Upper lobe of left lung (tissue), 6 donors: ENCODE data around the gene SYT14. TPM values are rescaled to one million over a fixed set of nuclear protein-coding genes. Genes with fewer than 3 reads are reported as not detected.
"Not testable (repeated sequence)": the region's sequence is repeated elsewhere in the genome, so short reads cannot be mapped to it uniquely, and the experiment has no call there.

ENCODE experiments used
- ATAC-seq, 2 donors: fragments of 200-7000 bp; cut with Tn5 transposase; one replicate each; pipeline ENCODE4 v1.9.1; 2022; ENCODE audit warnings: mild to moderate bottlenecking in 2 of 2, moderate library complexity in 2 of 2; ENCODE audit not compliant: low FRiP score in 2 of 2
- DNase-seq, 2 donors: peaks; one replicate each; pipeline ENCODE4 v3.0.0-alpha.2; 2019 to 2020
- H3K27ac ChIP-seq, 4 donors: fragments of 200-600 bp; sonication (generic); one replicate each; pipeline ENCODE4 v1.5.1; 2016 to 2019
- H3K27me3 ChIP-seq, 4 donors: fragments of 200-600 bp; sonication (generic); one replicate each; pipeline ENCODE4 v1.5.1; 2017 to 2019
- H3K36me3 ChIP-seq, 4 donors: fragments of 200-600 bp; sonication (generic); one replicate each; pipeline ENCODE4 v1.5.1; 2016 to 2019
- H3K4me1 ChIP-seq, 4 donors: fragments of 200-600 bp; sonication (generic); one replicate each; pipeline ENCODE4 v1.5.1; 2018 to 2019
- H3K4me3 ChIP-seq, 4 donors: fragments of 200-600 bp; sonication (generic); one replicate each; pipeline ENCODE4 v1.5.1; 2017 to 2019; ENCODE audit warnings: mild to moderate bottlenecking in 2 of 4, moderate library complexity in 1 of 4
- H3K9me3 ChIP-seq, 4 donors: fragments of 200-600 bp; sonication (generic); one replicate each; pipeline ENCODE4 v1.5.1; 2018 to 2019
- EP300 ChIP-seq, 4 donors: sonication (generic); formaldehyde crosslinking; IDR thresholded peaks; one replicate each; pipeline ENCODE4 v1.5.1; 2017; ENCODE audit warnings: antibody characterized with exemption in 4 of 4, control low read depth in 2 of 4
- POLR2A ChIP-seq, 4 donors: fragments of 450-650 bp; IDR thresholded peaks; one replicate each; pipeline ENCODE4 v1.5.1; 2016 to 2017; ENCODE audit warnings: antibody characterized with exemption in 4 of 4, mild to moderate bottlenecking in 2 of 4
- POLR2AphosphoS5 ChIP-seq, 2 donors: sonication (generic); formaldehyde crosslinking; IDR thresholded peaks; one replicate each; pipeline ENCODE4 v1.5.1; 2017; ENCODE audit warnings: antibody characterized with exemption in 2 of 2
- WGBS, 2 donors: methylation state at CpG; one replicate each; pipeline ENCODE4 v1.1.5; 2017 to 2018; 5-methylcytosine and 5-hydroxymethylcytosine counted together
- total RNA-seq, 6 donors: library from RNA; depleted of rRNA in 4 of 6; stranded (reverse); fragments of >200 nt in 4 of 6; gene quantifications; one replicate each; pipeline versions ENCODE4 v1.1.0 to v1.2.1, GENCODE V29; 2016 to 2021
- TF ChIP-seq, protein P1 (sequence below), 6 experiments: fragments of 450-650 bp in 4 of 6; fragments of 200-600 bp in 2 of 6; sonication (generic) in 2 of 6; IDR thresholded peaks; one replicate each; pipeline ENCODE4 v1.5.1; 2016 to 2019; ENCODE audit warnings: antibody characterized with exemption in 6 of 6
- donor health status: DM: no; HTN: no; CAD: no; lungs with moderate emphysema.
- donor health status: DM: no; HTN: yes; CAD: no; lungs with severe emphysema.

SYT14 gene
- total RNA-seq, 6 donors from 2014 or later: not detected

DNA sequence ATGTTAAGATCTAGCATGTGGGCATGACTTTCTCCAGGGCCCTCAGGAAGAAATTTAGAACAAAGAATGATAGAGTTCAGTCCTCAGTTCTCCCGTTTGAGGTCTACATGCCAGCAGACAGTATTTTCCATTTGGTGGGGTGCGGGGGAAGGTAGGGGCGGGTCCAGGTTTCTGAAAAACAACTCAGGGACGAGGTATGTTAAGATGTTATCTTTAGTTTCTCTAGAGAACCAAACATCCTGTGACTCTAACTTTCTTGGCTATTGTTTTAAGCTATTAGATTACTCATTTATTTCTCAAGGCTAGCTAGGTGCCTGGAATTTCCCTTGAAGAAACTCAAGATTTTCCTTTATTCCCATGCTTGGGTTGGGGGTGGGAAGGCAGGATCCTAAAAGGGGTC lies 42.3 kb upstream of the SYT14 start:
- H3K36me3 ChIP-seq: no peaks in the 10 kb centered on the region
- H3K27me3 ChIP-seq: no peaks in the 10 kb centered on the region
- no peaks in the 10 kb centered on the region for H3K4me1 ChIP-seq
- no peak for DNase-seq
- TF ChIP-seq, protein P1, sequence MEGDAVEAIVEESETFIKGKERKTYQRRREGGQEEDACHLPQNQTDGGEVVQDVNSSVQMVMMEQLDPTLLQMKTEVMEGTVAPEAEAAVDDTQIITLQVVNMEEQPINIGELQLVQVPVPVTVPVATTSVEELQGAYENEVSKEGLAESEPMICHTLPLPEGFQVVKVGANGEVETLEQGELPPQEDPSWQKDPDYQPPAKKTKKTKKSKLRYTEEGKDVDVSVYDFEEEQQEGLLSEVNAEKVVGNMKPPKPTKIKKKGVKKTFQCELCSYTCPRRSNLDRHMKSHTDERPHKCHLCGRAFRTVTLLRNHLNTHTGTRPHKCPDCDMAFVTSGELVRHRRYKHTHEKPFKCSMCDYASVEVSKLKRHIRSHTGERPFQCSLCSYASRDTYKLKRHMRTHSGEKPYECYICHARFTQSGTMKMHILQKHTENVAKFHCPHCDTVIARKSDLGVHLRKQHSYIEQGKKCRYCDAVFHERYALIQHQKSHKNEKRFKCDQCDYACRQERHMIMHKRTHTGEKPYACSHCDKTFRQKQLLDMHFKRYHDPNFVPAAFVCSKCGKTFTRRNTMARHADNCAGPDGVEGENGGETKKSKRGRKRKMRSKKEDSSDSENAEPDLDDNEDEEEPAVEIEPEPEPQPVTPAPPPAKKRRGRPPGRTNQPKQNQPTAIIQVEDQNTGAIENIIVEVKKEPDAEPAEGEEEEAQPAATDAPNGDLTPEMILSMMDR (IDR thresholded peaks at IDR 0.05): no peak
- no peak for TF ChIP-seq POLR2AphosphoS5 (IDR thresholded peaks at IDR 0.05)
- no peak for TF ChIP-seq POLR2A (IDR thresholded peaks at IDR 0.05)
- TF ChIP-seq EP300 (IDR thresholded peaks at IDR 0.05): no peak
- H3K9me3 ChIP-seq: no peaks in the 10 kb centered on the region
- no peak for ATAC-seq
- 53 to 65% methylated on average over 4 of the region's 4 CpGs for WGBS, 2 donors
- H3K4me3 ChIP-seq: no peak overlapping the region
- no peak overlapping the region for H3K27ac ChIP-seq

DNA sequence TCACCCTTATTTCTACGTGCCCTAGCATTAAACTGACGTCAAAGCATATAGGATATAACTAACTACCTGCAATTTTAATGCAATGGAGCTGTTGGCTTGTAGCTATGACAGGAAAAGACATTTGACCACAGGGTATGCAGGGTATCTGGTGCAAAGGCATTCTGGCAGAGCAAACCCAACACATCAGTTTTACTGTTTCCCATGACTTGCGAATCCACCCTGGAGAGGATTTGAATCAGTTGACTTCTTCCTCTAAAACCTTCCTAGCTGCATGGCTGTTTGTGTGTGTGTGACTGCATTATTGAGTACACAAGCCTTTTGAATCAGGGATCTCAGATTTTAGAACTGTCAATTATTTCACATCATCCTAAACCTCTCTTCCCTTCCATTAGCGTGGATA lies 41.7 kb upstream of the SYT14 start:
- ATAC-seq: no peak
- Histone ChIP-seq H3K4me1 (no peaks in the 10 kb centered on the region), H3K36me3 (no peaks in the 10 kb centered on the region), H3K9me3 (no peaks in the 10 kb centered on the region), H3K27ac (no peak overlapping the region), H3K27me3 (no peaks in the 10 kb centered on the region), H3K4me3 (no peak overlapping the region)
- TF ChIP-seq POLR2AphosphoS5 (IDR thresholded peaks at IDR 0.05) (no peak), POLR2A (IDR thresholded peaks at IDR 0.05) (no peak), EP300 (IDR thresholded peaks at IDR 0.05) (no peak)
- TF ChIP-seq, protein P1 (IDR thresholded peaks at IDR 0.05): no peak
- WGBS, 2 donors: 80 to 85% methylated on average over 4 of the region's 4 CpGs
- no peak for DNase-seq

DNA sequence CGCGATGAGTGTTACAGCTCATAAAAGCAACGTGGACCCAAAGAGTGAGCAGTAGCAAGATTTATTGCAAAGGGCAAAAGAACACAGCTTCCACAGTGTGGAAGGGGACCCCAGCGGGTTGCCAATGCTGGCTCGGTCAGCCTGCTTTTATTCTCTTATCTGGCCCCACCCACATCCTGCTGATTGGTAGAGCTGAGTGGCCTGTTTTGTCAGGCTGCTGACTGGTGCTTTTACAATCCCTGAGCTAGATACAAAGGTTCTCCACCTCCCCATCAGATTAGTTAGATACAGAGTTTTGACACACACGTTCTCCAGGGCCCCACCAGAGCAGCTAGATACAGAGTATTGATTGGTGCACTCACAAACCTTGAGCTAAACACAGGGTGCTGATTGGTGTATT lies 39.7 kb upstream of the SYT14 start:
- not testable (repeated sequence) for H3K9me3 ChIP-seq, H3K27ac ChIP-seq, H3K36me3 ChIP-seq, ATAC-seq, H3K27me3 ChIP-seq, DNase-seq, H3K4me3 ChIP-seq, H3K4me1 ChIP-seq
- 77 to 89% methylated on average over 6 of the region's 6 CpGs for WGBS, 2 donors

DNA sequence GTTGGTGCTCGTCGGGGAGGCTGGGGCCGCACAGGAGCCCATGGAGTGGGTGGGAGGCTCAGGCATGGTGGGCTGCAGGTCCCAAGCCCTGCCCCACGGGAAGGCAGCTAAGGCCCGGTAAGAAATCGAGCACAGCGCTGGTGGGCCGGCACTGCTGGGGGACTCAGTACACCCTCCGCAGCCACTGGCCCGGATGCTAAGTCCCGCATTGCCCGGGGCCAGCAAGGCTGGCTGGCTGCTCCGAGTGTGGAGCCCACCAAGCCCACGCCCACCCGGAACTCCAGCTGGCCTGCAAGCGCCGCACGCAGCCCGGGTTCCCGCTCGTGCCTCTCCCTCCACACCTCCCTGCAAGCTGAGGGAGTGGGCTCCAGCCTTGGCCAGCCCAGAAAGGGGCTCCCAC lies 39.2 kb upstream of the SYT14 start:
- not testable (repeated sequence) for H3K27me3 ChIP-seq, H3K4me1 ChIP-seq, H3K36me3 ChIP-seq, H3K4me3 ChIP-seq, H3K9me3 ChIP-seq, H3K27ac ChIP-seq, ATAC-seq
- peak in 1 of 2 donors; percentile 76 for DNase-seq
- 91 to 93% methylated on average over 9 to 18 of the region's 21 CpGs for WGBS, 2 donors

DNA sequence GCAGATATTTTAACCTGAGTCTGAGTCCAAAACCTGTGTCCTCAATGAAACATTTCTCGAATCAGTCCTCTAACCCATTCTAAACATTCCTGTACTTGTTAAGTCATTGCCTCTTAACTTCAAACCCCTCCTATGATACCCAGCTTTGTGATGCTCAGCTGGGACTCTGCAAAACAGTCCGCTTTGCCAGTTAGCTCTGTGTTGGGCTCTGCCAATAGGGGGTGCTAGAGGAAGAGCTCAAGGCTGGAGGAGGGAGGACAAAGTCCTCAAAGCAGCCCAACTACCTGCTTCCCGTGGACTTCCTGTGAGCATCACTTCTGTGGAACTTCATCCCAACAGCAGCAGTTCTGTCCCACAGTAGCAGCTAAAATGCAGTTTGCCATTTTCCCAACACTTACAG lies 38.1 kb upstream of the SYT14 start:
- 65 to 73% methylated on average over 3 of the region's 3 CpGs for WGBS, 2 donors
- H3K27ac ChIP-seq: no peak overlapping the region
- no peak overlapping the region for H3K4me3 ChIP-seq
- H3K36me3 ChIP-seq: no peaks in the 10 kb centered on the region
- H3K27me3 ChIP-seq: no peaks in the 10 kb centered on the region
- H3K9me3 ChIP-seq: no peaks in the 10 kb centered on the region
- H3K4me1 ChIP-seq: no peaks in the 10 kb centered on the region
- TF ChIP-seq EP300 (IDR thresholded peaks at IDR 0.05) (no peak), POLR2A (IDR thresholded peaks at IDR 0.05) (no peak), POLR2AphosphoS5 (IDR thresholded peaks at IDR 0.05) (no peak)
- TF ChIP-seq, protein P1 (IDR thresholded peaks at IDR 0.05): no peak
- DNase-seq: no peak
- ATAC-seq: no peak

DNA sequence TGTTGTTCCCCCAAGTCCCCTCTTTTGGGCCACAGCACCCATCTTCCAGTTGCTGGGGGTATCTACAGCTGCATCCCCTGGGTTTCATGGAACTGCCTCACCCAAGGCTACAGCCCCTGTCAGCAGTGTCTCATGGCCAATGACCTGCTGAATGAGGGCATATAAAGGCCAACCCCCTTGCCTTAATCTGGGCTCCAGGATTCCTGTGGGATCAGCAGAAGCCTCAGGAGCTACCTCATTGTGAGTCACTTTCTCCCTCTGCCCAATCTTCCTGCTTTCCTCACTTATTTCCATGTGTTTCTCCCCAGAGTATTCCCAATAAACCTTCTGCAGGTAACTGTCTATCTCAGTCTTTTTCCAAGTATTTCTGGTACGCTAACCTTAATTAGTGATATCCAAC lies 37.3 kb upstream of the SYT14 start:
- DNase-seq: no peak
- Histone ChIP-seq H3K27me3 (no peaks in the 10 kb centered on the region), H3K4me3 (no peak overlapping the region), H3K27ac (no peak overlapping the region), H3K9me3 (no peaks in the 10 kb centered on the region), H3K36me3 (no peaks in the 10 kb centered on the region), H3K4me1 (no peaks in the 10 kb centered on the region)
- no peak for TF ChIP-seq EP300 (IDR thresholded peaks at IDR 0.05)
- no peak for TF ChIP-seq POLR2A (IDR thresholded peaks at IDR 0.05)
- TF ChIP-seq, protein P1 (IDR thresholded peaks at IDR 0.05): no peak
- TF ChIP-seq POLR2AphosphoS5 (IDR thresholded peaks at IDR 0.05): no peak
- WGBS, 2 donors: 94 to 95% methylated on average over 1 of the region's 1 CpG
- no peak for ATAC-seq
